Choroid plexus epithelial cell (primary cell): ENCODE measurements around the gene F8.

Experiments used
- DNase-seq: peaks from one replicate; pipeline ENCODE4 v3.0.0-alpha.2; 2010; ENCODE audit warnings: low read depth
- H3K4me3 ChIP-seq: 2 replicates; pipeline ENCODE4 v1.5.1; 2011; ENCODE audit warnings: low read depth, mild to moderate bottlenecking, control low read depth, low read length, moderate library complexity
- TF ChIP-seq, protein P1 (sequence below): conservative IDR thresholded peaks from 2 replicates; pipeline ENCODE4 v1.5.1; 2011; ENCODE audit warnings: low read depth, mild to moderate bottlenecking, control low read depth, inconsistent platforms, low read length, moderate library complexity

F8 gene

DNA sequence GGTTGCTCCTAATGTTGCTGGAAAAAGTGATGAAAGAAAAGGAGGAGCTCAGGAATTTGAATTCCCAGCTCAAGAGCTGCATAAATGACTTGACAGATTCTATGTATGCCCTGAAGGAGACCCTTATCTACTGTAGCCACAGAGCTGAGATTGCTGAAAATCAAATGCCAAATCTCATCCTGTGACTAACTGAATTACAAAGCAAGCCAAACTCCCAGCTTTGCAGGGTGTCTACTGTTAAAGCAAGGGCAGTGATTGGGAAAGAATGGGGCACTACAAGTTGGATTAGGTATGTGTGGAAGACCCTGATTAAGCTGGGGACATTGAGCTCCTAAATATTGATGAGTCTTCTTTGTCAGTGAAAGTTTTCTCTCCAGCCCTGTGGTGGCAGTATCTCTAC, 167.3 kb downstream of the F8 start:
- TF ChIP-seq, protein P1, sequence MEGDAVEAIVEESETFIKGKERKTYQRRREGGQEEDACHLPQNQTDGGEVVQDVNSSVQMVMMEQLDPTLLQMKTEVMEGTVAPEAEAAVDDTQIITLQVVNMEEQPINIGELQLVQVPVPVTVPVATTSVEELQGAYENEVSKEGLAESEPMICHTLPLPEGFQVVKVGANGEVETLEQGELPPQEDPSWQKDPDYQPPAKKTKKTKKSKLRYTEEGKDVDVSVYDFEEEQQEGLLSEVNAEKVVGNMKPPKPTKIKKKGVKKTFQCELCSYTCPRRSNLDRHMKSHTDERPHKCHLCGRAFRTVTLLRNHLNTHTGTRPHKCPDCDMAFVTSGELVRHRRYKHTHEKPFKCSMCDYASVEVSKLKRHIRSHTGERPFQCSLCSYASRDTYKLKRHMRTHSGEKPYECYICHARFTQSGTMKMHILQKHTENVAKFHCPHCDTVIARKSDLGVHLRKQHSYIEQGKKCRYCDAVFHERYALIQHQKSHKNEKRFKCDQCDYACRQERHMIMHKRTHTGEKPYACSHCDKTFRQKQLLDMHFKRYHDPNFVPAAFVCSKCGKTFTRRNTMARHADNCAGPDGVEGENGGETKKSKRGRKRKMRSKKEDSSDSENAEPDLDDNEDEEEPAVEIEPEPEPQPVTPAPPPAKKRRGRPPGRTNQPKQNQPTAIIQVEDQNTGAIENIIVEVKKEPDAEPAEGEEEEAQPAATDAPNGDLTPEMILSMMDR = no peak
- H3K4me3 ChIP-seq = no peak overlapping the region
- DNase-seq = no peak

DNA sequence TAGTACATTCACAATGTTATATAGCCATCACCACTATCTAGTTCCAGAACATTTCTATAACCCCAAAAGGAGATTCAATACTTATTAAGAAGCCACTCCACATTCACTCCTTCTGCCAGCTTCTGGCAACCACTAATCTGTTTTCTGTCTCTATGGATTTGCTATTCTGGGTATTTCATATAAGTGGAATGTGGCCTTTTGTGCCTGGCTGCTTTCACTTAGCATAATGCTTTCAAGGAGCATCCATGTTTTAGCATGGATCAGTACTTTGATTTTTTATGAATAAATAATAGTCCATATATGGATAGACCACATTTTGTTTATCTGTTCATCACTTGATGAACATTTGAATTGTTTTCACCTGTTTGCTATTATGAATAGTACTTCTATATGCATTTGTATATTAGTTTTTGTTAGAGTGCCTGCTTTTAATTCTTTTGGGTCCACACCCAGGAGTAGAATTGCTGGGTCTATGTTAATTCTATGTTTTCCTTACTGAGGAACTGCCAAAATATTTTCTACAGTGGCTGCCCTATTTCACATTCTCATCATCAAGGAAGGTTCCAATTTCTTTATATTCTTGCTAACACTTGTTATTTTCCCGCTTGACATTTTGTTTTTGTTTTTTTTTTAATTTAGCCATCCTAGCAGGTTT, 171.4 kb downstream of the F8 start:
- TF ChIP-seq, protein P1 = no peak
- no peak for DNase-seq
- H3K4me3 ChIP-seq = no peak overlapping the region

DNA sequence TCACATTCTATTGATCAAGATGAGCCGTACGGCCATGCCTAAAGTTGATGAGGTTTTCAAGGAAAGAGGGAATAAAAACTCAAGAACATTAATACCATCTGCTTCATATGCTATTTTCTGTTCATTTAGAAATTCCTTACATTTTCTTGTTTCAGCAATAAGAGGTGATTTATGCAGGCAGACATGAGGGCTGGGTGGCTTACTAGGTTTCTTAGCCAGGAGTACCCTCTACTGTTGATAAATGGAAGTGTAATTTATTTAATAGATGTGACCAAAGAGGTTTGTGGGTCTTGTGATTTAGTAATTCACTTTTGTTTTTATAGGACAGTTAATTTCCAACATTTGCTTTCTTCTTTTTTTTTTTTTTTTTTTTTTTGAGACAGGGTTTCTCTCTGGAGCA, 181.7 kb downstream of the F8 start:
- TF ChIP-seq, protein P1 = peak; percentile 58
- peak; percentile 85 for DNase-seq

DNA sequence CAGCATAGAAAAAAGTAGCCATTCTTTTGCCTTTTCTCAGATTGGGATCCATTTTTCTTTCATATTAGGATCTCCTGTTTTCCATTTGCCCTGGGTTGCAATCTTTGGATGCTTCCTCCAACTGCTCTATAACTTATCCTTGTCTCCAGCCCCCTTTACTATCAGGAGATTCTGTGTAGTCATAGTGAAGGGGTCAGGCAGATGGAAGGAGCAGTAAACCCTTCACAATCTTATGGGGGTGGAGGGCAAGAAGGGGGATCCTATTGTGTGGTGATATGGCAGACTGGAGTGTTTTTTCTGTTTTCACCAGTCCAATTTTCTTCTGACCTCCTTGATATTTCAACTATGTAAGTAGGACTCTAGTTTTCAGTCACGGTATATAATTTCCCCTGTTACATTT, 186.4 kb downstream of the F8 start:
- TF ChIP-seq, protein P1 = no peak
- no peak for DNase-seq

More for the DNA sequence above, 181.7 kb downstream of the F8 start:
- H3K4me3 ChIP-seq = no peak overlapping the region

DNA sequence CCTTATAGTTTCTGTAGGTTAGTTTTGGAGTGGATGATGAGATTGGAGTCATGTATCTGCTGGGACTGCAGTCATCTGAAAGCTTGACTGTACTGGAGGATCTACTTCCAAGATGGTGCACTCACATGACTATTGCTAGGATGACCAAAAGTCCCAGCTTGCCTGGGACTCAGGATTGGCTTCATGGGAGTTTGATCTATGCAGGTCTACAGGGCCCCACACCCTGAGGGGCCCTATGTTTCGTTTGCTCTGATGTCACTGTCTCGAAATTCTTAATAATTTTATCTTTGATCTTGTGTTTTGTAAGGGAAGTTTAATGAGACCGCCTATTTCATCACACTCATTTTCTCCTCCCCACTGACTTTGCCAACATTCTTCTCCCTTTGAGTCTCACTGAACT, 188.0 kb downstream of the F8 start, which contains the start of gene SMIM9:
Gene SMIM9, minus strand, starts transcription at position 101 of the 400 bp plus-strand sequence. CDS start 3,806 bp downstream, outside the sequence.
- no peak for DNase-seq
- no peak within 1 kb of the TSS for H3K4me3 ChIP-seq
- TF ChIP-seq, protein P1 = no peak

More for the DNA sequence above, 186.4 kb downstream of the F8 start:
- H3K4me3 ChIP-seq = no peak overlapping the region

DNA sequence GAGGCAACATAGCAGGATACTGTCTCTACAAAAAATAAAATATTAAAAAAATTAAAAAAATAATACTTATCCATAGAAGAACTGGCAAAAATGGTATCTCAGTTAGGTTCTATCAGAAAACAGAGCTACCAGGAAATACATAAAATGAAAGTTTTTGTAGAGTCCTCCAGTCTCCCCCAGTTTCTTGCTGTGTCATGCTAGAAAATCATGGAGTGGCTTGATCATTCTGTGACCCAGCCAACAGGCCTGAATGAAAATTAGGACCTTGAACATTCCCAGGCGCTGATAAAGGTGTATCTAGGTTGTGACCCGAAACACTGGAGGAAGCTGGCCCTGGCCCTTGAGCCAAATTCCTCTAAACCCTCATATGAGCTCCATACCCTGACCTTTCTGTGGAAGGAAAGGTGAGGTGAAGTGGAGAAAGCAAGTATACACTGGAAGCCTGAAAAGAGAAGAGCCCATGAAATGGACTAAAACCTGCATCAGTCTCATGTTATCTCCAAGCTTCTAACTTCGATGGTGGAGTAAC, 188.7 kb downstream of the F8 start:
- DNase-seq = no peak
- no peak overlapping the region for H3K4me3 ChIP-seq
- TF ChIP-seq, protein P1 = no peak
